ENCODE measurements around the gene TAOK1.

DNA sequence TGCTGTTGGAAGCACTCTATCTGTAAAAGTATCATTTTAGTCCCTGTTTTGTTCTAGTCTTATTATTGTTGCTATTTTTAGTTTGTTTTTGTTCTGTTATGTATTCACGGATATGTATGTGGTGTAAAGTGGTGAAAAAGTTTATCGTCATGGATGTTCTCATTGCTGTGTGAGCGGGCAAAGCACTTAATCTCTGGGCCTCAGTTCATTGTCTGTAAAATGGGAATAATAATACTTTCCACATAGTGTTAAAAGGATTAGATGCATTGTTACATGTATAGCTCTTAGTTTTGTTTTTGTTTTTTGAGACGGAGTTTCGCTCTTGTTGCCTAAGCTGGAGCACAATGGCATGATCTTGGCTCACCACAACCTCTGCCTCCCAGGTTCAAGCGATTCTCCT is 19.8 kb downstream of the TAOK1 start:
- TF ChIP-seq EP300 (IDR thresholded peaks at IDR 0.05; ENCODE audit: low read depth) (no peak), POLR2AphosphoS5 (IDR thresholded peaks at IDR 0.05) (no peak), POLR2A (IDR thresholded peaks at IDR 0.05) (no peak)
- TF ChIP-seq, protein P1, sequence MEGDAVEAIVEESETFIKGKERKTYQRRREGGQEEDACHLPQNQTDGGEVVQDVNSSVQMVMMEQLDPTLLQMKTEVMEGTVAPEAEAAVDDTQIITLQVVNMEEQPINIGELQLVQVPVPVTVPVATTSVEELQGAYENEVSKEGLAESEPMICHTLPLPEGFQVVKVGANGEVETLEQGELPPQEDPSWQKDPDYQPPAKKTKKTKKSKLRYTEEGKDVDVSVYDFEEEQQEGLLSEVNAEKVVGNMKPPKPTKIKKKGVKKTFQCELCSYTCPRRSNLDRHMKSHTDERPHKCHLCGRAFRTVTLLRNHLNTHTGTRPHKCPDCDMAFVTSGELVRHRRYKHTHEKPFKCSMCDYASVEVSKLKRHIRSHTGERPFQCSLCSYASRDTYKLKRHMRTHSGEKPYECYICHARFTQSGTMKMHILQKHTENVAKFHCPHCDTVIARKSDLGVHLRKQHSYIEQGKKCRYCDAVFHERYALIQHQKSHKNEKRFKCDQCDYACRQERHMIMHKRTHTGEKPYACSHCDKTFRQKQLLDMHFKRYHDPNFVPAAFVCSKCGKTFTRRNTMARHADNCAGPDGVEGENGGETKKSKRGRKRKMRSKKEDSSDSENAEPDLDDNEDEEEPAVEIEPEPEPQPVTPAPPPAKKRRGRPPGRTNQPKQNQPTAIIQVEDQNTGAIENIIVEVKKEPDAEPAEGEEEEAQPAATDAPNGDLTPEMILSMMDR (IDR thresholded peaks at IDR 0.05), result no peak
